ENCODE data around the gene KMT2D. TPM values are rescaled to one million over a fixed set of nuclear protein-coding genes. Genes with fewer than 3 reads are reported as not detected.
"Not testable (repeated sequence)": the region's sequence is repeated elsewhere in the genome, so short reads cannot be mapped to it uniquely, and the experiment has no call there.

Gene KMT2D
- polyA plus RNA-seq, 1 of the 3 experiments (the other 2 are of a cell fraction), result 30.5 TPM

- peaks cover 3 to 8% of the 10 kb centered on the region in 2 experiments; a peak in 1 of 4 replicates for H3K4me1 ChIP-seq (ENCODE audit: control insufficient read depth in 1 of 2, insufficient read depth in 2 of 2, low read depth in 1 of 2, low read length in 1 of 2)
- H3F3A ChIP-seq (replicated peaks; ENCODE audit: insufficient read depth), result no peaks in the 10 kb centered on the region
- 81% methylated on average over 3 of the region's 5 CpGs for WGBS (ENCODE audit: low lambda C conversion rate)
- no peaks in the 10 kb centered on the region for H3K9me2 ChIP-seq
- H2AFZ ChIP-seq (ENCODE audit: low read depth), result no peak overlapping the region
- no peaks in the 10 kb centered on the region for H4K20me1 ChIP-seq (ENCODE audit: insufficient read depth)
- H3K9me3 ChIP-seq, result no peaks in the 10 kb centered on the region
- no peak for DNase-seq
- H3K9ac ChIP-seq, result no peak overlapping the region
- ChIA-PET CTCF (interaction anchor here (0.6 to 15.9 kb wide), 33 partner anchors 9 to 278 kb away, joined by 3 to 300 read pairs (median 5); partner anchors contain the start of genes DHH, LMBR1L and TUBA1B), POLR2A (interaction anchor here (0.6 to 1.3 kb wide), 6 partner anchors 27 to 168 kb away, joined by 3 to 4 read pairs (median 3); partner anchors contain the start of gene TUBA1B)
- no peak overlapping the region for H3K4me2 ChIP-seq
- no peaks in the 10 kb centered on the region for H3K36me3 ChIP-seq (replicated peaks in 1 of 2; ENCODE audit: control insufficient read depth in 1 of 2, insufficient read depth in 2 of 2, low read length in 1 of 2)
- TF ChIP-seq EP300 (IDR thresholded peaks at IDR 0.05; ENCODE audit: borderline replicate concordance in 1 of 2, low read depth in 1 of 2, low read length in 1 of 2), result no peak
- no peak for TF ChIP-seq NRF1 (IDR thresholded peaks at IDR 0.05; ENCODE audit: low read depth, low read length)
- peaks cover 18% of the 10 kb centered on the region for H3K79me2 ChIP-seq (ENCODE audit: insufficient read depth)
- H3K4me3 ChIP-seq (ENCODE audit: low read depth in 2 of 2, low read length in 1 of 2), result no peak overlapping the region
- no peaks in the 10 kb centered on the region for H3K27me3 ChIP-seq (ENCODE audit: insufficient read depth)
- no peak overlapping the region for H3K27ac ChIP-seq (ENCODE audit: low read depth in 2 of 2, low read length in 1 of 2)
Observed at GRCh38 chr12:49064767-49065152, 4.2 kb upstream of the KMT2D start.

GRCh38 chr12:49061916-49062315, 1.3 kb upstream of the KMT2D start:
- H3K9me2 ChIP-seq; H3K9me3 ChIP-seq; H3K36me3 ChIP-seq (replicated peaks in 1 of 2; ENCODE audit: control insufficient read depth in 1 of 2, insufficient read depth in 2 of 2, low read length in 1 of 2); H2AFZ ChIP-seq (ENCODE audit: low read depth); H3K4me2 ChIP-seq; DNase-seq; H3K4me3 ChIP-seq (ENCODE audit: low read depth in 2 of 2, low read length in 1 of 2); H3K27me3 ChIP-seq (ENCODE audit: insufficient read depth); H3K27ac ChIP-seq (ENCODE audit: low read depth in 2 of 2, low read length in 1 of 2); H3K9ac ChIP-seq; POLR2A ChIA-PET; H3F3A ChIP-seq (replicated peaks; ENCODE audit: insufficient read depth): not testable (repeated sequence)
- WGBS (ENCODE audit: low lambda C conversion rate), result 96% methylated on average over 17 of the region's 17 CpGs
- Histone ChIP-seq H4K20me1 (ENCODE audit: insufficient read depth) (peaks cover 22% of the 10 kb centered on the region), H3K4me1 (ENCODE audit: control insufficient read depth in 1 of 2, insufficient read depth in 2 of 2, low read depth in 1 of 2, low read length in 1 of 2) (peaks cover 4 to 25% of the 10 kb centered on the region in 2 experiments; a peak in 3 of 4 replicates), H3K79me2 (ENCODE audit: insufficient read depth) (peaks cover 46% of the 10 kb centered on the region)
- CTCF ChIA-PET, result interaction anchor here (1.2 to 15.9 kb wide), 5 partner anchors 18 to 69 kb away, joined by 3 to 300 read pairs (median 26); partner anchors contain the start of genes DHH and TUBA1B

GRCh38 chr12:49061157-49061650, 610 bp upstream of the KMT2D start:
- H3K27me3 ChIP-seq (ENCODE audit: insufficient read depth), result no peaks in the 10 kb centered on the region
- H3K9me2 ChIP-seq, result no peaks in the 10 kb centered on the region
- ChIA-PET CTCF (interaction anchor here (0.7 to 15.9 kb wide), 6 partner anchors 16 to 69 kb away, joined by 3 to 300 read pairs (median 34); partner anchors contain the start of gene DHH), POLR2A (no interaction called here)
- peaks cover 11 to 31% of the 10 kb centered on the region in 2 experiments; a peak in 3 of 4 replicates for H3K4me1 ChIP-seq (ENCODE audit: control insufficient read depth in 1 of 2, insufficient read depth in 2 of 2, low read depth in 1 of 2, low read length in 1 of 2)
- H3K79me2 ChIP-seq (ENCODE audit: insufficient read depth), result peaks cover 53% of the 10 kb centered on the region
- peak overlapping the region; percentile 93 to 97 for H3K27ac ChIP-seq (ENCODE audit: low read depth in 2 of 2, low read length in 1 of 2)
- peaks cover 29% of the 10 kb centered on the region for H4K20me1 ChIP-seq (ENCODE audit: insufficient read depth)
- peak overlapping the region; percentile 98 for H3K9ac ChIP-seq
- no peaks in the 10 kb centered on the region for H3K36me3 ChIP-seq (replicated peaks in 1 of 2; ENCODE audit: control insufficient read depth in 1 of 2, insufficient read depth in 2 of 2, low read length in 1 of 2)
- H3K9me3 ChIP-seq, result no peaks in the 10 kb centered on the region
- WGBS (ENCODE audit: low lambda C conversion rate), result 3% methylated on average over 16 of the region's 16 CpGs
- H3K4me2 ChIP-seq, result peak overlapping the region; percentile 96
- peak overlapping the region; percentile 88 for H2AFZ ChIP-seq (ENCODE audit: low read depth)
- H3F3A ChIP-seq (replicated peaks; ENCODE audit: insufficient read depth), result peaks cover 8% of the 10 kb centered on the region
- peak overlapping the region; percentile 90 to 96 for H3K4me3 ChIP-seq (ENCODE audit: low read depth in 2 of 2, low read length in 1 of 2)
- DNase-seq, result no peak
- TF ChIP-seq PBX3 (IDR thresholded peaks at IDR 0.05) (no peak), RFX5 (IDR thresholded peaks at IDR 0.05; ENCODE audit: low read length) (no peak), GATA2 (CRISPR knock-in tag; IDR thresholded peaks at IDR 0.05) (no peak), RXRA (IDR thresholded peaks at IDR 0.05; ENCODE audit: borderline replicate concordance, low read depth) (no peak)

Measured in SK-N-SH (cell line).